ENCODE data around the gene PDE2A.

The PDE2A gene

DNA sequence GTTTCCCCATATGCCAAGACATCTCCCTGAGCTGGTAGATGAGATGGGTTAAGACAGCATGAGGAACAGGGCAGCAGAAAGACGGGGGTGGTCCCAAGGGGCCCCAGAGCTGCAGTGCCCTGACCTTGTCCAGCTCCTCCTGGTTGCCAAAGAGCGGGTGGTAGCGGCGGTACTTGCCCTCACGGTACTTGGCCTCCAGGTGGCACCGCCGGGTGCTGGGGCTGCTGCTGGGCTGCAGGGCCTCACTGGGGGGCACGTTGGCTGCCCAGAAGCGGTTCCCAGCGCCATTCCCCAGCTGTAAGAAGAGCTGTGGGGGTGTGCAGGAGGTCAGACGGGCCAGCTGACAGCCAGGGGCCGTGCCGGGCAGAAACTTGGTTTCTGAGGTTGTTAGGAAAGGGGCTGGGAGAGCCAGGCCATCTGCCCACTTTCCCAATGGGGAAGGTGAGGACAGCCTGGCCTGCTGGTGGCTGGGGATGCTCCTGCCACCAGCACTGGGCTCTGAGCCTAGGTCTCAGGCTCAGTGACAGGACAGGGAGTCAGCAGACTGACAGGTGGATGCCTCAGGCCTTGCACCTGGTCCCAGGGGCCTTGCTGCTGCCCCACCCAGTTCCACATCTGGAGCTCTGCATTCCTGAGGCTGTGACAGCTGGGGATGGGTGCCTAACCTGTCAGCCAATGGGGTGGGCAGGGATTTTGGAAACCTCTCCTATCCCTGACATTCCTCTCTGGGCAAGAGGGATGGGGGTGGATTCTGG lies 30.0 kb upstream of the PDE2A start:
- no peak for DNase-seq

GRCh38 chr11:72703267-72704008 lies 29.2 kb upstream of the PDE2A start:
- DNase-seq: no peak

- no peak for DNase-seq
These were observed 28.5 kb upstream of the PDE2A start for GRCh38 chr11:72702577-72703241.

- no peak for DNase-seq
These were observed 27.9 kb upstream of the PDE2A start for GRCh38 chr11:72702096-72702495.

DNA sequence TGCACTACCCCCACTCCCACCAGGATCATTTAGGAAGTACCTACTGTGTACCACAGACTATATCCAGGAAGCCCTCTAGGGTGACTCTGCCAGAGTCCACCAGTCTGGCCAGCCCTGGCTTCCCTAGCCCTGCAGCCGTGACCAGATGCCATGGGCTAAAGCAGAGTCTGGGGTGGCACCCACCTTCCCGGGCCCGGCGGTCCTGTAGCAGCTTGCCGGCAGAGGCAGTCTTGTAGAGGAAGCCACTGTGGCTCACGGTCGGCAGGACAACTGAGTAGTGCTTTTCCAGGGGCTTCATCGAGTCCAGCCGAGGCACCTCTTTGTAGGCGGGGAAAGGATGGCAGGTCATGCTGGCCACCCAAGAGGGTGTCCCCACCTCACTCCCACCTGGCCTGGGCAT lies 27.2 kb upstream of the PDE2A start:
- no peak for DNase-seq

- DNase-seq: no peak
These were observed 25.9 kb upstream of the PDE2A start for GRCh38 chr11:72700146-72700545.

DNA sequence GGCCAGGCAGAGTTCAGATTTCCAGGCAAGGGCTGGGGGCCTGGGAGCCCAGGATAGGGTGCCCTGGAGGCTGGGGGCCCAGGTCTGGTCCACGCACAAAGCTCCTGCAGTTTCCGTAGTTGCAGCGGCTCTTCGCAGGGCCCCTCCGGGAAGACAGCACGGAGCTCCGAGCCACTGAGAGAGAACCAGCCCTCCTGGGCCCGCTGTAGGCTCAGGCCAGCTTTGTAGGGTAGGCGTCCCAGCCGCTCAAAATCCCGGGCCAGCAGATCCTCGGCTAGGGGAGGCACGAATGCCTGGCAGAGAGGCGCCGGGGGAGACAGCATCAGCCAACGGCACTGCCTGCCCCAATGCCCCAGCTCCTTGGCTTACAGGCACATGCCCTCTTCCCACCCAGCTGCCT lies 23.6 kb upstream of the PDE2A start:
- DNase-seq: no peak

GRCh38 chr11:72696866-72697700 lies 22.9 kb upstream of the PDE2A start:
- DNase-seq: no peak

DNA sequence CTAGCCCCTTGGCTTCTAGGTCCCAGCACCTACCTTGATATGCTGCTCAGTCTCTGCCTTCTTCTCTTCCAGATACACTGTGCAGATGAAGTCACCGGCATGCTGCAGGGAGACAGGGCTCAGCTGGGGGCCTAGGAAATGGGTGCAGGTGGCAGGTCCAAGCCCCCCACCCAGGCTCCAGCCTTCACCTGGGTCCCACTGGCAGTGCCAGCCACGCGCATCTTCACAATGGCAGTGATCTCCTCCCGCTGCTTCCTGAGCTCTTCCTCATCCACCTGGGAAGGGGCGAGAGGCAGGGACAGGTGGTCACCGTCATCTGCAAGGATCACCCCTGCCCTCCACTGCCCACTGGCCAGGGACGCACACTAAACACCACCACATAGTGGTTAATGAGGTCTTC lies 21.1 kb upstream of the PDE2A start:
- no peak for DNase-seq

DNA sequence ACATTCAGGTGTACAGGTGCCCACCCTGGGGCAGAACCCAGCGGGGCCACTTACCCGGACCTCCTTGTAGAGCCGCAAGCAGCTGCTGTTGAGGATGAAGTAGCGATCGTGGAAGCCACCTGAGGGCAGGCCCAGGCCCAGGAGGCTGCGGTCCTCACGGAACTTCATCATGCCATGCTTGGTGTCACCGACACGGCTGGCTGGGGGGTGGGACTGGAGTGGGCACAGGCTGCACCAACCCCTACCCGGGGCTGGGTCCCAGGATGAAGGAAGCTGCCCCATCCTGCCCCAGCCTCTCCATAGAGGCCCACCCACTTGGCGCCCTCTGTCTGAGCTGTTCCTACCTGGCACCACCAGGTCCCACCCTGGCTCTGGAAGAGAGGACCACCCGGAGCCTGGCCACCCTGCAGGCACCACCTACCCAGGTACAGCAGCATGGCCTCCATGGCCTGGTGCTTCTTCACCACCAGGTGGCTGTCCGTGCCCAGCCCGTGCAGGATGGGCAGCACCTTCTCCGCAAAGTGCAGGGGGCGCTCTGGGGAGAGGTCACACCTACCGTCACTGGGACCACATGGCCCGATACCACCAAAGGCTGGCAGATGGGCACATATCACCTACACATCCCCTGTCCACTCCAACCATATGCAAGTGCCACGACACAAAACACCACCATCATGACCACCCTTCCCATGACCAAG lies 19.2 kb upstream of the PDE2A start:
- no peak for DNase-seq

DNA sequence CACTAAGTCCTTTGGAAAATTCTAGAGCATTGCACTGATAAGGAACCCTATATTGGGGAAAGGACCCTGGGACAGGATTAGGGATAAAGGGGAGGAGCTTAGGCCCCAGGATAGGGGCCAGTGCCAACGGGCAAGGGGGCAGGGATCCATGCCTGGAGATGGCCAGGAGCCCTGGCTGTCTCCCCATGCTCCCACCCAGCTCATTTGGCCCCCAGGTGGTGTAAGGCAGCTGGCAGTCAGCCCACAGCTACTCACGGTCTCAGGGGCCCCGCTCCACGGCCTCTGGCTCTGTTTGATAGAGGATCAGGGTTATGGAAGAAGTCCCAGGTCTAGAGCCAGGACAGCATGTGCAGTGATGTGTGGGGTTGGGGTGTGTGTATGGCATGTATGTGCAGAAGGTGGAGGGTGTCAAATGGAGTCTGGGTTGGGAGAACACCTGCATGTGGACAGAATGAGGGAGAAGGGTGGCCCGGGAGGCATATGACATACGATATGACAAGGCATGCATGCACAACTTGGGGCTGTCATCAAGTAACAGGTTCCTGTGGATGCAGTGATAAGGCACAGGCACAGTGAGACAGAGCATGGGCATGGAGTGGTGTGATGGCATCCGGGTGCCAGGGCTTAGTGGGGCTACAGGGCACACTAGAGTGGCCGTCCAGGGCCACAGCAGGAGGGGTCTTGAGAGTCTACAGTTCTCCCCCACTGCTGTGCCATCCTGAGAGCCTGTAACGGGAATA lies 18.4 kb upstream of the PDE2A start:
- DNase-seq: no peak

- DNase-seq: peak in 2 of 3 donors; percentile 10 to 16
These were observed 15.9 kb upstream of the PDE2A start for GRCh38 chr11:72690166-72690565.

- DNase-seq: no peak
These were observed 14.7 kb upstream of the PDE2A start for GRCh38 chr11:72688929-72689328.

- DNase-seq: no peak
These were observed 14.3 kb upstream of the PDE2A start for GRCh38 chr11:72688486-72688885.

- DNase-seq: no peak
These were observed 13.1 kb upstream of the PDE2A start for GRCh38 chr11:72687326-72687725.

GRCh38 chr11:72686639-72687220 lies 12.5 kb upstream of the PDE2A start:
- DNase-seq: no peak

DNA sequence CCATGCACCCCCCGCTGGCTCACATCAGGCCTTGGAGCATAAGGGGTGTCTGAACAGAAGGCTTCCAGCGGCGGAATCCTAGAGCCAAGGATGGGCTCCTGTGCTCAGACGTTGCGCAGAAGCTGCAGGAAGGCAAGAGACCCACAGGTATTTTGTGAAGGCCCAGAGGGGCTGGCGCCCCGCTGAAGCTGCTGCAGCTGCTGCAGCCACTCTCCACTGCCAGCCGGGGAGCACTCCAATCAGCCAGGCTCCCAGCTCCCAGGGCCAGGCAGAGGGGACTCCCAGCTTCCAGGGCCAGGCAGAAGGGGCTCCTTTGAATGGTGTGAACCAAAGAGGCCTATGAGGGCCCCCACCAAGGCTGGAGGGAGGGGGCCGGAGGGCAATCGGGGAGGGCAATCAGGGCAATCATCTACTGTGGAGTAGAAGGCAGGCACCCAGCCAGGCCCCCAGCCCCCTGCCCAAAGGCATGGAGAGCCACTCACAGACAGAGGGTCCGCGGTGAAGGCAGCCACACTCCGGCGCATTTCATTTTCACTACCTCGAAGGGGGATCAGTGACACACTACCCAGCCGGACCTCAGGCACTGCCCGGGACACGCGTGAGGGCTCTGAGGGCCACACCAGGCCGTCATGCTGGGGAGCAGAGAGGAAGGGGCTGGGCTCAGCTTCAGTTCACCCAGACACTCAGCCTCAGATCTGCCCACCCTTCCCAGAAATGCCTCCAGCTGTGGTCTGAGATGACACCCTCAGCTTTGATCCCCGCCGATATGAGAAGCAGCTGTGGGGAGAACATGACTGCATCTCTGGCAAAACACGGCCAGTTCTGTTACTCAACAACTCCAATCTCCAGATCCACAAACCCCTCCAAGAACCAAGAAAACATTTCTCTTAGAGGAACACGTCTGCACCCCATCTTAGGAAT lies 11.6 kb upstream of the PDE2A start:
- DNase-seq: no peak

GRCh38 chr11:72684236-72684912 lies 10.2 kb upstream of the PDE2A start:
- DNase-seq: peak; percentile 64 to 67 (median 67)

- peak; percentile 55 to 64 (median 56) for DNase-seq
These were observed 9.6 kb upstream of the PDE2A start for GRCh38 chr11:72683782-72684200.
